ENCODE results near the gene CHMP6. TPM values are rescaled to one million over a fixed set of nuclear protein-coding genes. Genes with fewer than 3 reads are reported as not detected.

Gene CHMP6
- polyA plus RNA-seq, 3 donors: 20.3 to 44.8 (median 44.1) TPM

GRCh38 chr17:81046770-81047359 is 55.2 kb downstream of the CHMP6 start:
- Mint-ChIP-seq H3K27ac (peak overlapping the region in 2 of 7 donors; percentile 23 to 33), H3K9me3 (no peaks in the 10 kb centered on the region), H3K27me3 (ENCODE audit: low read depth in 3 of 3) (peaks cover 1 to 6% (median 3%) of the 10 kb centered on the region in 3 donors), H3K36me3 (peaks cover 0 to 6% of the 10 kb centered on the region in 2 donors), H3K4me3 (no peak overlapping the region), H3K4me1 (peaks cover 41% of the 10 kb centered on the region)
- Histone ChIP-seq H3K36me3 (replicated peaks in 1 of 2; ENCODE audit: control insufficient read depth in 1 of 2, insufficient read depth in 2 of 2, low read length in 2 of 2) (no peaks in the 10 kb centered on the region), H3K9ac (ENCODE audit: insufficient read depth, low read length, poor library complexity, severe bottlenecking) (no peak overlapping the region), H3K27me3 (ENCODE audit: control insufficient read depth in 2 of 2, insufficient read depth in 2 of 2, low read length in 2 of 2) (no peaks in the 10 kb centered on the region), H3K4me2 (replicated peaks; ENCODE audit: extremely low read depth, low read length, poor library complexity, severe bottlenecking) (no peak overlapping the region), H3K79me2 (ENCODE audit: insufficient read depth, low read length) (no peaks in the 10 kb centered on the region), H3K4me3 (replicated peaks in 1 of 3; ENCODE audit: low read depth in 2 of 3, low read length in 3 of 3) (no peak overlapping the region), H3K9me3 (replicated peaks in 1 of 2; ENCODE audit: control insufficient read depth in 1 of 2, insufficient read depth in 1 of 2, low read length in 2 of 2) (no peaks in the 10 kb centered on the region), H4K20me1 (ENCODE audit: insufficient read depth, low read length) (peaks cover 39% of the 10 kb centered on the region), H3K27ac (ENCODE audit: low read depth in 1 of 2, low read length in 2 of 2) (no peak overlapping the region), H2AFZ (ENCODE audit: insufficient read depth, low read depth, low read length, poor library complexity, severe bottlenecking) (no peak overlapping the region), H3K4me1 (ENCODE audit: control insufficient read depth in 1 of 2, insufficient read depth in 2 of 2, low read length in 2 of 2) (peaks cover 37 to 44% of the 10 kb centered on the region in 2 donors)
- intact Hi-C loops (cut with micrococcal nuclease): no loop called here
- 87% methylated on average over 12 of the region's 18 CpGs for whole genome bisulfite sequencing (ENCODE audit: insufficient coverage)
- no peak for TF ChIP-seq CTCF (IDR thresholded peaks at IDR 0.05)
- no peak for DNase-seq

- H3K9me3 Mint-ChIP-seq: no peaks in the 10 kb centered on the region
These were observed 57.3 kb downstream of the CHMP6 start for GRCh38 chr17:81048827-81049371.

More at GRCh38 chr17:81048827-81049371, 57.3 kb downstream of the CHMP6 start:
- Histone ChIP-seq H3K79me2 (ENCODE audit: insufficient read depth, low read length) (no peaks in the 10 kb centered on the region), H3K4me1 (ENCODE audit: control insufficient read depth in 1 of 2, insufficient read depth in 2 of 2, low read length in 2 of 2) (peaks cover 41 to 49% of the 10 kb centered on the region in 2 donors), H3K9ac (ENCODE audit: insufficient read depth, low read length, poor library complexity, severe bottlenecking) (peak overlapping the region; percentile 82), H3K4me2 (replicated peaks; ENCODE audit: extremely low read depth, low read length, poor library complexity, severe bottlenecking) (peak overlapping the region; percentile 64), H4K20me1 (ENCODE audit: insufficient read depth, low read length) (peaks cover 24% of the 10 kb centered on the region), H3K36me3 (replicated peaks in 1 of 2; ENCODE audit: control insufficient read depth in 1 of 2, insufficient read depth in 2 of 2, low read length in 2 of 2) (no peaks in the 10 kb centered on the region), H3K9me3 (replicated peaks in 1 of 2; ENCODE audit: control insufficient read depth in 1 of 2, insufficient read depth in 1 of 2, low read length in 2 of 2) (no peaks in the 10 kb centered on the region), H2AFZ (ENCODE audit: insufficient read depth, low read depth, low read length, poor library complexity, severe bottlenecking) (peak overlapping the region; percentile 53), H3K4me3 (replicated peaks in 1 of 3; ENCODE audit: low read depth in 2 of 3, low read length in 3 of 3) (peak overlapping the region in 1 of 3 experiments; percentile 67), H3K27ac (ENCODE audit: low read depth in 1 of 2, low read length in 2 of 2) (peak overlapping the region; percentile 88 to 95), H3K27me3 (ENCODE audit: control insufficient read depth in 2 of 2, insufficient read depth in 2 of 2, low read length in 2 of 2) (no peaks in the 10 kb centered on the region)
- peak overlapping the region; percentile 83 to 96 for H3K4me3 Mint-ChIP-seq
- no peak for DNase-seq
- H3K36me3 Mint-ChIP-seq: peaks cover 0 to 6% of the 10 kb centered on the region in 2 donors
- peaks cover 4 to 7% (median 4%) of the 10 kb centered on the region in 3 donors for H3K27me3 Mint-ChIP-seq (ENCODE audit: low read depth in 3 of 3)
- 74% methylated on average over 24 of the region's 28 CpGs for WGBS (ENCODE audit: insufficient coverage)
- intact Hi-C loops (cut with micrococcal nuclease): no loop called here
- H3K4me1 Mint-ChIP-seq: peaks cover 43% of the 10 kb centered on the region
- no peak for TF ChIP-seq CTCF (IDR thresholded peaks at IDR 0.05)
- peak overlapping the region in 4 of 7 donors; percentile 94 to 96 (median 95) for H3K27ac Mint-ChIP-seq

Measured in CD14-positive monocyte (primary cell).